Fibroblast of lung (primary cell): Measurements from ENCODE around the gene CIAO2B. TPM values are rescaled to one million over a fixed set of nuclear protein-coding genes. Genes with fewer than 3 reads are reported as not detected.

Source experiments
- DNase-seq, 2 donors: peaks; one replicate each; pipeline versions ENCODE4 v3.0.0 to v3.0.0-alpha.2; 2010; ENCODE audit warnings: low read depth in 2 of 2
- H2AFZ ChIP-seq: 2 replicates; pipeline ENCODE4 v1.5.1; 2012; ENCODE audit warnings: low read length, control low read depth, inconsistent platforms
- H3K27ac ChIP-seq: 2 replicates; pipeline ENCODE4 v1.5.1; 2011; ENCODE audit warnings: low read length, control low read depth; ENCODE audit not compliant: insufficient read depth
- H3K27me3 ChIP-seq: 2 replicates; pipeline ENCODE4 v1.5.1; 2011; ENCODE audit warnings: mild to moderate bottlenecking, low read length; ENCODE audit not compliant: control insufficient read depth, insufficient read depth
- H3K36me3 ChIP-seq: 2 replicates; pipeline ENCODE4 v1.5.1; 2011; ENCODE audit warnings: low read length; ENCODE audit not compliant: control insufficient read depth, insufficient read depth
- H3K4me1 ChIP-seq: 2 replicates; pipeline ENCODE4 v1.5.1; 2011; ENCODE audit warnings: low read length; ENCODE audit not compliant: control insufficient read depth, insufficient read depth; ENCODE audit errors: extremely low read depth
- H3K4me2 ChIP-seq: 2 replicates; pipeline ENCODE4 v1.5.1; 2011; ENCODE audit warnings: low read length, control low read depth; ENCODE audit not compliant: insufficient read depth; ENCODE audit errors: extremely low read depth
- H3K4me3 ChIP-seq, 4 experiments: fragments of 200-600 bp in 1 of 4; sonication (generic) in 1 of 4; replicated peaks in 1 of 4; 2 replicates each; pipeline ENCODE4 v1.5.1; 2011 to 2016; ENCODE audit warnings: low read length in 4 of 4, low read depth in 3 of 4, mild to moderate bottlenecking in 3 of 4, control low read depth in 2 of 4, inconsistent platforms in 1 of 4, mixed read lengths in 1 of 4; ENCODE audit not compliant: insufficient read depth in 1 of 4; ENCODE audit errors: control extremely low read depth in 1 of 4
- H3K79me2 ChIP-seq: 2 replicates; pipeline ENCODE4 v1.5.1; 2012; ENCODE audit warnings: mild to moderate bottlenecking, low read length, inconsistent platforms; ENCODE audit not compliant: control insufficient read depth, insufficient read depth
- H3K9ac ChIP-seq: 2 replicates; pipeline ENCODE4 v1.5.1; 2011; ENCODE audit warnings: mild to moderate bottlenecking, low read length, control low read depth; ENCODE audit not compliant: insufficient read depth
- H3K9me3 ChIP-seq: 2 replicates; pipeline ENCODE4 v1.5.1; 2012; ENCODE audit warnings: low read depth, low read length; ENCODE audit not compliant: control insufficient read depth, insufficient read depth
- H4K20me1 ChIP-seq: 2 replicates; pipeline ENCODE4 v1.5.1; 2011; ENCODE audit warnings: low read length; ENCODE audit not compliant: control insufficient read depth, insufficient read depth; ENCODE audit errors: extremely low read depth
- CTCF ChIP-seq, 2 donors: IDR thresholded peaks in 1 of 2; conservative IDR thresholded peaks in 1 of 2; 1 replicate in 1 of 2; 2 replicates in 1 of 2; pipeline ENCODE4 v1.5.1; 2011 to 2012; ENCODE audit warnings: low read length in 2 of 2, control low read depth in 1 of 2, inconsistent platforms in 1 of 2, low read depth in 1 of 2, mild to moderate bottlenecking in 1 of 2
- EZH2 ChIP-seq: IDR thresholded peaks from 2 replicates; pipeline ENCODE4 v1.5.1; 2012; ENCODE audit warnings: low read length, control low read depth, mild to moderate bottlenecking; ENCODE audit errors: missing control alignments
- polyA plus RNA-seq, 2 donors: library from polyadenylated mRNA; depleted of rRNA in 1 of 2; stranded (reverse) in 1 of 2; unstranded in 1 of 2; fragments of >200 nt; gene quantifications; 2 replicates each; pipeline ENCODE4 v1.2.1, GENCODE V29; 2011 to 2012; ENCODE audit warnings: missing spikeins in 1 of 2
- total RNA-seq: library from RNA; depleted of rRNA; stranded (reverse); fragments of >200 nt; gene quantifications from 2 replicates; pipeline ENCODE4 v1.2.1, GENCODE V29; 2014

CIAO2B gene
- total and polyA plus RNA-seq, 2 donors (not counting 1 experiment from before 2014, with no cell fraction given) = 115 to 217 TPM

DNA sequence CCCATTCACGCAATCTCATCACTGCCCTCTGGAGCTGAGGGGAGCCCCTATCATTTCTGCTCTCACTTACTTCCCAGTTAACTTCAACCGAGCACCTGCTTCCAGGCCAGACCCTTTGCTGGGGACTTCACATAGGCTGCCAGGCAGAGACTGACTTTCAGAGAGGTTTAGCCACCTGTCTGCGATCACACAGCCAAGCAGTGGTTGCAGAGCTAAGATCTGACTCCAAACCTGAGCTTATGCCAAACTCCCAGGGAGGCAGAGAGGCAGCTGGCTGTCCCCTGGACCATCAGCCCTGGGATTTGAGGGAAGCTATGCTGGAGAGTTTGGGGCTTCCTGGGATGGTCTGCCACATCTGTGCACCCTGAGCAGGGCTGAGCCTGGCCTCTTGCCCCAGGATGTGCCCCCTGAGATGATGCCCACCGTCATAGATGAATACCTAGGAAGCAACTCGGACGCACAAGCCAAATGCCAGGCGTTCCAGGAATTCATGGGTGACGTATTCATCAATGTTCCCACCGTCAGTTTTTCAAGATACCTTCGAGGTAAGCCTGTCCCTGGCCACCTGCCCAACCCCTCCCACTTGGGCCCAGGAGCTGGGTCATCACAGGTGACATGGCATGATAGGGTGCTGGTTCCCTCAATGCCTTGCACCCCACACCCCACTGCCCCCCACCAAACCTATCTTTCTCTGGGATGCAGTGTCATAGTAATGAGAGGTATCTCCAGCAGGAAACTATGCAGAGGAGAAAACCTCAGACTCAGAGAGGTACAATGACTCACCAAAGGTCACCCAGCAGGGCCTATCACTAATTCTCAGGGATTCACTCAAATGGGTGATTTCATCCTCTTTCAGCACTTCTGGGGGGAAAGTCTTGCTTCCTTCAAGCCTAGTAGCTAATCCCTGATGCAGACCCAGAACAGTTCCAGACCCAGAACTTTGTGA, 36.8 kb upstream of the CIAO2B start:
- no peaks in the 10 kb centered on the region for H3K79me2 ChIP-seq
- H3K27me3 ChIP-seq = no peaks in the 10 kb centered on the region
- H3K27ac ChIP-seq = no peak overlapping the region
- H4K20me1 ChIP-seq = no peaks in the 10 kb centered on the region
- DNase-seq = peak in 1 of 2 donors; percentile 71
- H3K9ac ChIP-seq = no peak overlapping the region
- no peaks in the 10 kb centered on the region for H3K4me1 ChIP-seq
- TF ChIP-seq CTCF (conservative IDR thresholded peaks at IDR 0.05 in 1 of 2, IDR thresholded peaks at IDR 0.05 in 1 of 2; ENCODE audit: low read depth in 1 of 2, low read length in 2 of 2) = no peak
- no peak for TF ChIP-seq EZH2
- H3K4me3 ChIP-seq = no peak overlapping the region
- H3K4me2 ChIP-seq = no peak overlapping the region
- no peaks in the 10 kb centered on the region for H3K9me3 ChIP-seq
- no peaks in the 10 kb centered on the region for H3K36me3 ChIP-seq
- H2AFZ ChIP-seq = no peak overlapping the region

- H4K20me1 ChIP-seq = no peaks in the 10 kb centered on the region
- H3K27ac ChIP-seq = no peak overlapping the region
- H3K4me1 ChIP-seq = no peaks in the 10 kb centered on the region
- DNase-seq = no peak
- H3K9me3 ChIP-seq = no peaks in the 10 kb centered on the region
- H2AFZ ChIP-seq = no peak overlapping the region
- H3K27me3 ChIP-seq = peaks cover 2% of the 10 kb centered on the region
- H3K4me3 ChIP-seq = no peak overlapping the region
- no peaks in the 10 kb centered on the region for H3K79me2 ChIP-seq
- H3K9ac ChIP-seq = no peak overlapping the region
- TF ChIP-seq EZH2 = no peak
- no peak for TF ChIP-seq CTCF (conservative IDR thresholded peaks at IDR 0.05 in 1 of 2, IDR thresholded peaks at IDR 0.05 in 1 of 2; ENCODE audit: low read depth in 1 of 2, low read length in 2 of 2)
- H3K36me3 ChIP-seq = no peaks in the 10 kb centered on the region
- no peak overlapping the region for H3K4me2 ChIP-seq
These were observed 34.6 kb upstream of the CIAO2B start for GRCh38 chr16:66968847-66969246.

GRCh38 chr16:66964049-66964448, 29.8 kb upstream of the CIAO2B start:
- Histone ChIP-seq H3K4me2 (no peak overlapping the region), H3K9ac (no peak overlapping the region), H4K20me1 (no peaks in the 10 kb centered on the region), H3K9me3 (no peaks in the 10 kb centered on the region), H3K4me1 (no peaks in the 10 kb centered on the region), H3K27me3 (peaks cover 8% of the 10 kb centered on the region), H3K36me3 (no peaks in the 10 kb centered on the region), H3K27ac (no peak overlapping the region), H2AFZ (no peak overlapping the region), H3K79me2 (no peaks in the 10 kb centered on the region), H3K4me3 (no peak overlapping the region)
- no peak for DNase-seq
- TF ChIP-seq CTCF (conservative IDR thresholded peaks at IDR 0.05 in 1 of 2, IDR thresholded peaks at IDR 0.05 in 1 of 2; ENCODE audit: low read depth in 1 of 2, low read length in 2 of 2) (no peak), EZH2 (no peak)
